H7 (cell line): ENCODE data around the gene INPP5A. TPM values are rescaled to one million over a fixed set of nuclear protein-coding genes. Genes with fewer than 3 reads are reported as not detected.

Source experiments
- DNase-seq: peaks from one replicate; pipeline ENCODE4 v3.0.0; 2012
- H3K27me3 ChIP-seq: 2 replicates; pipeline ENCODE4 v1.6.0; 2011; ENCODE audit warnings: mild to moderate bottlenecking, low read length; ENCODE audit not compliant: control insufficient read depth, insufficient read depth
- H3K36me3 ChIP-seq: replicated peaks from 2 replicates; pipeline ENCODE4 v1.5.1; 2011; ENCODE audit warnings: low read length; ENCODE audit not compliant: control insufficient read depth, insufficient read depth
- H3K4me3 ChIP-seq: 2 replicates; pipeline ENCODE4 v1.5.1; 2011; ENCODE audit warnings: low read depth, mild to moderate bottlenecking, control low read depth, low read length, moderate library complexity; ENCODE audit not compliant: insufficient read depth
- total RNA-seq: library from RNA; depleted of rRNA; stranded (reverse); fragments of >200 nt; shearing (Covaris generic); gene quantifications from 2 replicates; pipeline ENCODE4 v1.2.3, GENCODE V29; 2014

The INPP5A gene
- total RNA-seq, 1 experiment from 2014 or later, result 29.2 TPM

DNA sequence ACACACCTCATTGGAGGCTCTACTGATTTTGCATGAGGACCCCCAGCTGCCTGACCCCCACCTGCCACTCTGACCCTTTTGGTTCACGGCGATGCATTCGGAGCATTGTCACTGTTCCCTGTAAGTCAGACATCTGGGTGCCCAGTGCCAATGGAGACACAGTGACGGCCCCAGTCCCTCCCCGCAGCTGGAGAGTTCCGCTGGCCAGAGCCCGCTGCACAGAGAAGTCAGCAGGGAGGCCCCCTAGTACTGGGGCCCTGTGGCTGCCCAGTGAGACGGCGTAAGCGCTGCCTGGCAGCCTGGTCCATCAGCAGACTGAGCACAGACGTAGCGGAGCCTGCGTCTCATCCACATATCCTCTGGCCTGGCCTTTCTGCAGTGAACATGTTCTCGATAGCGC, 170.9 kb downstream of the INPP5A start:
- DNase-seq, result no peak
- H3K27me3 ChIP-seq, result no peaks in the 10 kb centered on the region
- H3K4me3 ChIP-seq, result no peak overlapping the region
- no peaks in the 10 kb centered on the region for H3K36me3 ChIP-seq

DNA sequence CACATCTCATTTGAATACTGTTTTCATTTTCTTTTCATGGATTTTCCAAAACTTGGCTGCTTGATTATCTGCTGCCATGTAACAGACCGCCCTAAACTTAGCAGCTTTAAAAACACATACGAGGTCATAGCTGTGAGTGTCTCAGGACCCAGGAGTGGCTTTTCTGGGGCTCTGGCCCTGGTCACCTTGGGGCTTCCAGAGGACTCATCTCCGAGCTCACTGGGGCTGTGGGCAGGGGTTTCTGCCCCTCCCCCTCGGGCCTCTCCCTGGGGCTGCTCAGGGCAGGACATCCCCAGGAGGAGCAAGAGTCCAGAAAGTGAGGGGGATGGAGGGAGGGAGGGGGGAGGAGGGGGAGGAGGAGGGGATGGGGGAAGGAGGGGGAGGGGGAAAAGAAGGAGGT, 171.3 kb downstream of the INPP5A start:
- Histone ChIP-seq H3K36me3 (no peaks in the 10 kb centered on the region), H3K4me3 (no peak overlapping the region), H3K27me3 (no peaks in the 10 kb centered on the region)
- no peak for DNase-seq

DNA sequence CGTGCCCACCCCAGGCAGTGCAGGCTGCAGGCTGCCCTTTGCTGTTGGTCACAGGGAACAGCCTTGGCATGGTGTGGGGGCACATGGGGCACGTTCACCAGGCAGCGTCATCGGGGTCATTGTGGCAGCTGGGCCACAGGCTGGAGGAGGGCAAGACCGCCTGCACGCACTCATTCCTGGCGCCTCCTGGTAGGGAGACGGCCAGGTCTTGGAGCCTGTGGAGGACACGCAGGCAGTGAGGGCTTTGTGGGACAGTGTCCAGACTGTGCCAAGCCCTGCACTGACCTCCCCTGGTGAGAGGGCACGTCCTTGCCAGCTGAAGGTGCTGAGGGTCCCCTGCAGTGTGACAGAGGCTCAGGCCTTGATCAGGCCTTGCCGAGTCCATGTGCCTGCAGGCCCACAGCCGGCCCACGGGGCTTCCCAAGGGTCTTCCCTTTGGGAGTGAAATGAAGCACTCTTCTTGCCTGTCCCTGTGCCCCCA, 171.9 kb downstream of the INPP5A start:
- H3K36me3 ChIP-seq, result no peaks in the 10 kb centered on the region
- H3K27me3 ChIP-seq, result no peaks in the 10 kb centered on the region
- no peak overlapping the region for H3K4me3 ChIP-seq
- no peak for DNase-seq

DNA sequence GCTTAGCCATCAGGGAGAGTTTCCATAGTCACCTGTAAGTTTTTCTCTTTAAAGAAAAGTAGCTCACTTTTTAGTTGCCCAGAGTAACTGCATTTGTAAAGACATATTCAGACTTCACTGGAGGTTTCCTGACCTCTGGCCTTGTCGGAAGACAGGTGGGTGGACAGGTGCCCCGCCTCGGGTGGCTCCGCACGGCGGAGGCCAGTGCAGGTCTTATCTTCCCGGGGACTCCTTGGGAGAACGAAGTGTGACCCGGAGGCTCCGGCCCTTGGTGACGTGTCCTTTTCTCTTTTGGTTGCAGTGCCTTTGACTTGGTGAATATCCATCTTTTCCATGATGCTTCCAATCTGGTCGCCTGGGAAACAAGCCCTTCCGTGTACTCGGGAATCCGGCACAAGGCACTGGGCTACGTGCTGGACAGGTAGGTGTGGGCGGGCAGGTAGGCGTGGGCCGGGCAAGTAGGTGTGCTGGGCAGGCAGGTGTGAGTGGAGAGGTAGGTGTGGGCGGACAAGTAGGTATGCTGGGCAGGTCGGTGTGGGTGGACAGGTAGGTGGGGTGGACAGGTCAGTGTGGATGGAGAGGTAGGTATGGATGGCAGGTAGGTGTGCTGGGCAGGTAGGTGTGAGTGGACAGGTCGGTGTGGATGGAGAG, 172.6 kb downstream of the INPP5A start:
- no peak for DNase-seq
- Histone ChIP-seq H3K36me3 (no peaks in the 10 kb centered on the region), H3K27me3 (no peaks in the 10 kb centered on the region), H3K4me3 (no peak overlapping the region)

DNA sequence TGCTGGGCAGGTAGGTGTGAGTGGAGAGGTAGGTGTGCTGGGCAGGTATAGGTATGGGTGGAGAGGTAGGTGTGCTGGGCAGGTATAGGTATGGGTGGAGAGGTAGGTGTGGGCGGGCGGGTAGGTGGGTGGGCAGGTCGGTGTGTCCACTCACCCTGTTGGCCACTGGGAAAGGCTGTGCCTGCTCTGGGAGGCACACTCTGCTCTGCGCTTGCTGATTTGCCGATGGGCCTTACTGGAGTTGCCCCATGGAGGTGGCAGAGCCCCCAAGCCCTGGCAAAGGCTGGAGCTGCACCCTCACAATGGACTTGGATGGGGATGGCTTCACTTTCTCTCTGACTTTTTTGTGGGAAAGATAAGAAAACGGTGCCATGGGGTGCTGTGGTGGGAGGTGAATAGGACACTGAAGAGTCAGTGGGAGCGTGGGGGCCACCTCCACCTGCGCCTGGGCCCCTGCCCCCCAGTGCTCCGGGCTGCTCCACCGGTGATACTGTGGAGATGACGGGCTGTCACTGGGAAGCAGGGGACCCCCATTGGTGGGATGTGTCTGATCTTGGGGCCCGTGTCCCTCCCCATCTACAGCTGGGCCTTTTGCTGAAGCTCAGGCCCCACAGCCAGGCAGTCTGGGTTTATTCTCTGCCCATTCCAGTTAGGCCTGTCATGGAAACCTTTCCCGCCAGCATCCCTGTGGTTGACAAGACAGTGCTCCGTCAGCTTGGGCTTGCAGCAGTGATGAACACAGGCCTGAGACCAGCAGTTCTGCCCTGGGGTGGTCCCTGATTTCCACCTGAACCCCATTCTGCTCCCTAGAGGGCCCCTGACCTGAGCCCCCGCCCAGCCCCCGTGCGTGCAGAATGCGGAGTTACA, 173.4 kb downstream of the INPP5A start:
- no peak for DNase-seq
- Histone ChIP-seq H3K4me3 (no peak overlapping the region), H3K27me3 (no peaks in the 10 kb centered on the region), H3K36me3 (no peaks in the 10 kb centered on the region)

DNA sequence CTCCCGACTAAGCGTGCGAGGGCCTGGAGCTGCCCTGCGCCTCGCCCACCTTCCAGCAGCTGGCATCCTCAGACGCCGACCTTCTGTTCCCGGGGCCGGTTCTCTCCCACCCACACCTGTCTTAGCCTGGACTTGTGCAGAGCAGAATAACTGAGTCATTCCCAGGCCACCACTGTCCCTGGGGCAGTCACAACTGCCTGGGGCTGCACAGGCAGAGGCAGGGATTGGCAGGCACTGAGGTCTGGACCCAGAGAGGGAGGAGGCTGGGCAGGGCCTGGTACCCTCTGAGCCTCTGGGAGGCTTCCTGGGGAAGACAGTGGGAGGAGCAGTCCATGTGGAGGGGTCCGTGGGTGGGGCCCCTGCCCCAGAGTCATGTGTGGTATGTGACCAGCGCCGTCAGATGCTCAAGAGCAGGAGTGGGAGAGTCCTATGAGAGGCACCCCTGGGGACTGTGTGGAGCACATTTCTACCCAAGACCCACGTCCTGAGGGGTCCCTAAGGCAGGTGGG, 174.1 kb downstream of the INPP5A start:
- no peak for DNase-seq
- H3K27me3 ChIP-seq, result no peaks in the 10 kb centered on the region
- H3K4me3 ChIP-seq, result no peak overlapping the region
- no peaks in the 10 kb centered on the region for H3K36me3 ChIP-seq

DNA sequence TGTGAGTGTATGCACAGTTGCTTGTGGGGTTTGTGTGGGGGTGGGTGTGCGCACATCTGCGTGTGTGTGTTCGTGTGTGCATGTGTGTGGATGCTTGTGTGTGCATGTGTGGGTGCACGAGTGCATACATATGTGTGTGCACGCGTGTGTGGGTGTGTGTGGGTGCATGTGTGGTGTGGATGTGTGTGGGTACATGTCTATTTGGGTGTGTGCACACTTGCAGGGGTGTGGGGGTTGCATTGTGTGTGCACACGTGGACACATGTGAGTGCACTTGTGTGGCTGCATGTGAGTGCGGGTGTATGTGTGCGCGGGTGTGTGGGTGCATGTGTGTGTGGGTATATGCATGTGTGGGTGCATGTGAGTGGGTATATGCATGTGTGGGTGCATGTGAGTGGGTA, 174.7 kb downstream of the INPP5A start:
- Histone ChIP-seq H3K27me3 (no peaks in the 10 kb centered on the region), H3K36me3 (no peaks in the 10 kb centered on the region), H3K4me3 (no peak overlapping the region)
- DNase-seq, result no peak

DNA sequence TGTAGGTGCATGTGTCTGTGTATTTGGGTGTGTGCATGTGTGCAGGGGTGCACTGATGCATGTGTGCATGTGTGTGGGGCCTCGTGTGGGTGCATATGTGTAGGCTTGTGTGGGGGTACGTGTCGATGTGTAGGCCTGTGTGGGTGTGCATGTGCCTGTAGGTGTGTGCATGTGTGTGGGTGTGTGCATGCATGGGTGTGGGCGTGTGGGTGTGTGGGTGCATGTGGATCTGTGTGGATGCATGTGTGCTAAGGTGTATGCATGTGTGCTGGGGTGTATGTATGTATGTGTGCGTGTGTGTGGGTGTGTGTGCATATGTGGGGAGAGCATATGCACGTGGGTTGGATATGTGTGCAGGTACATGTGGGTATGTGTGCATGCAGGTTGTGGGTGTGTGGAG, 175.2 kb downstream of the INPP5A start:
- Histone ChIP-seq H3K27me3 (no peaks in the 10 kb centered on the region), H3K4me3 (no peak overlapping the region), H3K36me3 (no peaks in the 10 kb centered on the region)
- DNase-seq, result no peak

DNA sequence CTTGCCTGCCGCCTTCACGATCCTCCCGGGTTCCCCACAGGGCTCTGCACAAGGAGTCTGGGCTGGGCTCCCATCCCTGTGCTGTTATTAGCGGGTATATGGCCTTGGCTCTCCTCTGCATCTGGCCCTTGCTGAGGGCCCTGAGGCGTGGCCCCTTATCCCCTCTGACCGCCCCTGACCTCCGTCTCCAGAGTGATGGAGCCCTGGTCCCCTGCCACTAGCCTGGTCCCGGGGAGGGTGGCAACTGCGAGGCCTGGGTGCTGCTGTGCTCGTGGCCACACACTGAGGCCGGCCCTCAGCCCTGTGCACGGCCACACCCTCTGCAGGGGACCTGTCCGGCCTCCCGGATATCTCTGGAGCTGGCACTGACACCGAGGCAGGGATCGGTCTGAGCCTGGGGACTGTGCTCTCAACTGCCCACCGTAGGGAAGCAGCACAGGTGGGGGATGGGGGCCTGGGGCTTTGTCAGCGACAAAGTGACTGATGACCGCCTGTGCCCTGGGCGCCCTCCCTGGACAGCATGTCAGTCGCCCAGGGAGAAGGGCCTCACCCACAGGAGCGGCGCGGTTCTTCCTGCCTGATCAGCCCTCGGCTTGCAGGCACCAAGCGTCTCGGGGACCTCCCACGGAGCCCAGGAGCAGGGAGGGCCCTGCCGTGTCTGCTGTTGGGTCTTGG, 176.0 kb downstream of the INPP5A start:
- Histone ChIP-seq H3K27me3 (no peaks in the 10 kb centered on the region), H3K4me3 (no peak overlapping the region), H3K36me3 (no peaks in the 10 kb centered on the region)
- DNase-seq, result peak; percentile 82

DNA sequence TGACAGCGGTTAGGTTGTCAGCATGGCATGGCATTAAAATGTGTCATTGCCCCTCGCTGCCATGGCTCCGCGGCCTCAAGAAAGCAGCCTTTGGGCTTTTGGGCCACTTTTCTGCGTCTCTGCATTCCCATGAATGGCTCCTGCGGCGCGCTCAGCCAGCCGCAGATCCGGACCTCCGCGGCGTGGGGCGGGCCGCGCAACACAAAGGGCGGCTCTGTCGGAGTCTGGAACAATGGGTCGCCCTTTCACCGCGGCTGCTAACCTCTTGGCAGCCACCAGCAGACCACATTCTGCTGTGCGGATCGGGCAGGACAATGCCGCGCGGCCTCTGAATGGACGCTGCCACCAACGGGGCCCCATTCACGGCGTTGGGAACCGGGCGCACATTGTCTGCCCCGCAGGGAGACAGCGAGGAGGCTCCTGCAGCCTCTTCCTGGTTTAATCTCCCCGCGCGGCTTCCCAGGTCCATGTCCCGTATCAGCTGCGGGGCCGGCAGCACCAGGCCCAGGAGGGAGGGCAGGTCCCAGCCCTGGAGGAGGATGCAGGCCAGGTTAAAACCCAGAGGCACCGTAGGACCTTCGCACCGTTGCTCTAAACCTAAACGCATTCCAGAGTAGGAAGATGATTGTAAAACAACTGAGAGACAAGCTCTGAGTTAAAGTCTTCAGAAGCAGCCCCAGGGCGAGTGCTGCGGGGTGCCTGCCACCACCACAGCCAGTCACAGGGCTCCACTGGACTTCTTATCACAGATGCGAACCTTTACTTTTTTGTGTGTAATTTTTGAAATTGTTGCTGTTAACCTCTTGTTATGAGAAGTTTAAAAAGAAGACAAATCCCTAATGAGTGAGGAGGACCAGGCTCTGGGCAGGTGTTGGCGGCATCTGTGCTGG, 176.8 kb downstream of the INPP5A start:
- peak; percentile 92 for DNase-seq
- Histone ChIP-seq H3K4me3 (no peak overlapping the region), H3K36me3 (no peaks in the 10 kb centered on the region), H3K27me3 (no peaks in the 10 kb centered on the region)

DNA sequence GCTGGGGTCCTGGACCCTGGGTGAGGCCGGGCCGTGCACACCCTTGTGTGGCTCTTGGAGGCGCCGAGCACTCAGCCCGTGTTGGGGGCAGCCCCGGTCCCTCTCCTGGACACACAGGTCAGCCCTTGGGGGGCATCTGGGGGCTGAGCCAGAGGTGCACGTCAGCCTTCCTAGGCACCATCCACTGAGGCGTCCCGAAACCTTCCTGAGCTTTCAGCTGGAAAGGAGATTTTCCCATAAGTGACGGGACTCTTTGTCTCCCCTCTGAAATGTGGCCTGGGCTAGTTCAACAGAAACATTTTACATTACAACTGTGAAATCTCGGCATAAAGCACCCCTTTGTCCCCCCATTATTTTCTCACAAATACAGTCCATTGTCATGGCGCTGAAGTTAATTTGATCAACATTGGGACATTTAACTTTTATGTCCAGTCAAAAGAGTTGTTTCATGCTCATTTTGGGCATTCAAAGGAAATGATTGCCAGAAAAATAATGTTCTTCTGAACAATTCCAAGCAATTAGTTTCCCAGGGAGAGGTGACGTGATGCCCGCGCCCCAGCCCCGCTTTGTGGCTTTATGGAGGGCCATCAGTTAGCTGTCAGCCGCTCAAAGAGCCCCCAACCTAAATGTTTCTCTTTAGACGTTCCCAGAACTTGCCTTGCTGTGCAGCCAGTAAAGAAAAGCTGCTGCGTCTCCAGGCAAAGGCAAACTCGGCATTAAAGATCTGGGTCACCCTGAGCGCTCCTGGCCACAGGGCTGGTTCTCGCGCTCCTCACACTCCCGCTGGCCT, 177.6 kb downstream of the INPP5A start:
- no peak for DNase-seq
- no peak overlapping the region for H3K4me3 ChIP-seq
- no peaks in the 10 kb centered on the region for H3K36me3 ChIP-seq
- H3K27me3 ChIP-seq, result no peaks in the 10 kb centered on the region

DNA sequence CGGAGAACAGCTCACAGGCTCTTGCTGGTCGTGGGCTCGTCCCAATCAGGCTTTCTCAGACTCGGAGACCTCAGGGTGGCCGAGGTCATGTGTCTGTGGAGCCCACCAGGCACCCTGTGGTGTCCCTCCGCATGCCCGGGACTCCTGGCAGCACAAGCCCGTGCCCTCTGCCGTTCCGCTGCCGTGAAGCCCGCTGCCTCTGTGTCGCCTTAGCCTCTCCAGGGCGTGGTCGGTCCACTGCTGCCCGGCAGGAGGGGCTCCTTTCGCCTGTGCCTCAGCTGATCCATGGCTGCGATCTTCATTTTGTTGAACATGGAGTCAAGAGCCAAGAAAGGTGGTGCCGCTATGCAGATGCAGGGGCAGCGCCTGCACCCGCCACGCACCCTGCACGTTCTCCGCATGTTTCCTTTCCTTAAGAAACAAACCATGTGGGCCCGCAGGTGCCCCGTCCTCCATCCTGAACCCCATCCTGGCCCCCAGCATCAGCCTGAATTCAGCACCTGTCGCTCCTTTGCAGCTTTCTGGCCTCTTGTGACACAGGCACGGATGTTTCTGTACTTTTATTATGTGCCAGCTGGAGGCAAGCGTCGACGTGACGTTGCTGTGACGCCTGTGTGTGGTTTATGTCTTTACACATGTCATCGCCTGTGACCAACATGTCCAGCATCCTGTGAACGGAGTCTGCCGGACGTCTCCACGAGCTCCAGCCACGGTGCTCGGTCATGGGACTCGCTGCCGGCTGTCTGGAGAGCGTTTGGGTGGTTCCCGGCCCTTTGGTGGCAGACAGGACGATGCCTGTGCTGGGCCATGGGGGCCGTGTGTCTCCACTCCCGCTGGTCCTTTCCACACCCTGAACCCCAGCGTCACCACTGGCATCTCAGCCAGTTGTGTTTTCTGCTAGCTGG, 178.4 kb downstream of the INPP5A start:
- no peaks in the 10 kb centered on the region for H3K27me3 ChIP-seq
- DNase-seq, result no peak

More for the DNA sequence above, 178.4 kb downstream of the INPP5A start:
- Histone ChIP-seq H3K4me3 (no peak overlapping the region), H3K36me3 (no peaks in the 10 kb centered on the region)
